ENCODE results near the gene S100A8.

DNA sequence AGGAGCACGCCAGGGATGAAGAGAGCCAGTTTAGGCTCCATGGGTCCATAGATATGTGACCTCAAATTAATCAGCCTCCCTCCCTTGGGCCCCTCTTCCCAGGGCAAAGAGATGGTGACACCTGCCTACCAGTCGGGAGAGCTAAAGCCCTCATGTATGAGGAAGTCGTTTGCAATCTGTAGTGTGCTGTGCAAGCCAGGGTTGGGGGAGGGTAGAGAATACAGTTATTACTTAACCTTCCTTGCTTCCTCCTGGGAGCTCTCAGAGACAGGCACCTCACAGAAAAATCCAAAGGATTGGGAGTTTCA lies 46.2 kb downstream of the S100A8 start:
- no peak for TF ChIP-seq POLR2AphosphoS5 (IDR thresholded peaks at IDR 0.05)
- no peak for TF ChIP-seq POLR2A (IDR thresholded peaks at IDR 0.05)
